NCI-H1048 (cell line): ENCODE measurements around the gene AMBP.
"Not testable (repeated sequence)": the region's sequence is repeated elsewhere in the genome, so short reads cannot be mapped to it uniquely, and the experiment has no call there.

Experiments used
- DNase-seq: peaks from one replicate; lab custom pipeline; 2025; lab: John Stamatoyannopoulos, UW

The AMBP gene

DNA sequence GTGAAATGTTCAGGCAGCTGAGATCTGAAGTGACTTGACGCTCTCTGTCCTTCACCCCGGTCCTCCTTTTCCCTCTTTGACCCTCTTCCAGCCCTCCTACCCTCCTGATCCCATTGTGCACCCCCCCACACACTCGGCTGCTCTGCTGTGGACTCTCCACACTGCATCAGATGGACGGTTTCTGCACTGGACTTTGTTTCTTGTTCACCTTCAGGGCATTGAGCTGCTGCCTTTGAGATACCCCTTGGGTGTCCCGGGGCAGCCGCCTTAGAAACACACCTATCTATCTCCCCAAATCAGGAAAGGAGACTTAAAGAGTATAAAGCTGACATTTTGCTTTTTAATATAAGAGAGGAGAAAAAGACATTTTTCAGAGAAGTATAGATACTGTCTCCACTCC lies 27.5 kb downstream of the AMBP start:
- no peak for DNase-seq

DNA sequence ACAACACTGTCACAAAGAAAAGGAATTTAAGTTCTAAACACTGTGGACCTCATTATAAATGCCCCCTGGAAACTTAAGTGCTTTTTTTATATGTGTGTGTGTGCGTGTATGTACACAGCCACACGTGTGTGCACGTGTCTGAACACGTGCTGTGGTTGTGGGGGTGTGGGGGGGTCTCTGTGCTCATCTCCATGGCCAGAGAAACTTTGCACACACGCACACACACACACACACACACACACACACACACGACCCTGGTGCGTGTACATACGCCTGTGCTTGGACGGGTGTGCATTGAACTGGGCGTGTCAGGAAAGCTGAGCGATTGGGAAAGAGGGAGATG lies 27.9 kb downstream of the AMBP start:
- no peak for DNase-seq

DNA sequence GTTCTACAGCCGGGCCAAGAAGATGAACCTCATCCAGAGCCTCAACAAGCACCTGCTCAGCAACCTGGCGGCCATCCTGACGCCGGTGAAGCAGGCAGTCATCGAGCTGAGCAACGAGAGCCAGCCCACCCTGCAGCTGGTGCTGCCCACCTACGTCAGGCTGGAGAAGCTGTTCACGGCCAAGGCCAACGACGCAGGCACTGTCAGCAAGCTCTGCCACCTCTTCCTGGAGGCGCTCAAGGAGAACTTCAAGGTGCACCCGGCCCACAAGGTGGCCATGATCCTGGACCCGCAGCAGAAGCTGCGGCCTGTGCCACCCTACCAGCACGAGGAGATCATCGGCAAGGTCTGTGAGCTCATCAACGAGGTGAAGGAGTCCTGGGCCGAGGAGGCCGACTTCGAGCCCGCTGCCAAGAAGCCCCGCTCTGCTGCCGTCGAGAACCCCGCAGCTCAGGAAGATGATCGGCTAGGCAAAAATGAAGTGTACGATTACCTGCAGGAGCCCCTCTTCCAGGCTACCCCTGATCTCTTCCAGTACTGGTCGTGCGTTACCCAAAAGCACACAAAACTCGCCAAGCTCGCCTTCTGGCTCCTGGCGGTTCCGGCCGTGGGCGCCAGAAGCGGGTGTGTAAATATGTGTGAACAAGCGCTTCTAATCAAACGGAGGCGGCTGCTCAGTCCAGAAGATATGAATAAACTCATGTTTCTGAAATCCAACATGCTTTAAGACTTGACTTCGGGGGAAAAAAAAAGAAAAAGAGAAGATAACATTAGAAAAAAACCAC lies 28.5 kb downstream of the AMBP start:
- no peak for DNase-seq

DNA sequence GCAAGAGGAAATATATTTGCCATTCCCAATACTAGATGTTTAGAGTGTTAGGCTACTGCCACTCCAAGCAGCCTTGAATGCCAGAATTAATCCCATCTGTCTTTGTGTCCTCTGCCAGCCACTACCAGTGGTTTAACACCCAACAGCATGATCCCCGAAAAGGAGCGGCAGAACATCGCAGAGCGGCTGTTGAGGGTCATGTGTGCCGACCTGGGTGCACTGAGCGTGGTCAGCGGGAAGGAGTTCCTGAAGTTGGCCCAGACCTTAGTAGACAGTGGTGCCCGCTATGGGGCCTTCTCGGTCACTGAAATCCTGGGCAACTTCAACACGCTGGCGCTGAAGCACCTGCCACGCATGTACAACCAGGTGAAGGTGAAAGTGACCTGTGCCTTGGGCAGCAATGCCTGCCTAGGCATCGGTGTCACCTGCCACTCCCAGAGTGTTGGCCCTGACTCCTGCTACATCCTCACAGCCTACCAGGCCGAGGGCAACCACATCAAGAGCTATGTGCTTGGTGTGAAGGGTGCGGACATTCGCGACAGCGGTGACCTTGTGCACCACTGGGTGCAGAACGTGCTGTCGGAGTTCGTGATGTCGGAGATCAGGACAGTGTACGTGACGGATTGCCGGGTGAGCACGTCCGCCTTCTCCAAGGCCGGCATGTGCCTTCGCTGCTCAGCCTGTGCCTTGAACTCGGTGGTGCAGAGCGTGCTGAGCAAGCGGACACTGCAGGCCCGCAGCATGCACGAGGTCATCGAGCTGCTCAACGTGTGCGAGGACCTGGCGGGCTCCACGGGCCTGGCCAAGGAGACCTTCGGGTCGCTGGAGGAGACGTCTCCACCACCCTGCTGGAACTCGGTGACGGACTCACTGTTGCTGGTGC lies 29.3 kb downstream of the AMBP start:
- DNase-seq = no peak

DNA sequence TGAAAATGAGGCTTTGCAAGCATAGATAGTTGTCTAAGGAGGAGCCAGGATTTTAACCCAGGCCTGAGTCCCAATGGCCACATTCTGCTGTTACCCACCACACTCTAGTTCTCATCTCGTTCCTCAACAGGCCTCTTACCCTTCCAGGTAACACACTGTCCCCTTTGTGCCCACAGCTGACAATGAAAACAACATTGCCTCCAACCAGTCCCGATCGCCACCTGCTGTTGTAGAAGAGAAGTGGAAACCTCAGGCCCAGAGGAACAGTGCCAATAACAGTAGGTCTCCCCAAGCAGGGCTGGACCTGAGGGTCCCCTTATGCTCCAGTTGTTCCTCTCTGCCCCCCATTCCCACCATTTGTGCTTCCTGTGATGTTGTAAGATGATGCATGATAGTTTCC lies 30.4 kb downstream of the AMBP start:
- DNase-seq = no peak

DNA sequence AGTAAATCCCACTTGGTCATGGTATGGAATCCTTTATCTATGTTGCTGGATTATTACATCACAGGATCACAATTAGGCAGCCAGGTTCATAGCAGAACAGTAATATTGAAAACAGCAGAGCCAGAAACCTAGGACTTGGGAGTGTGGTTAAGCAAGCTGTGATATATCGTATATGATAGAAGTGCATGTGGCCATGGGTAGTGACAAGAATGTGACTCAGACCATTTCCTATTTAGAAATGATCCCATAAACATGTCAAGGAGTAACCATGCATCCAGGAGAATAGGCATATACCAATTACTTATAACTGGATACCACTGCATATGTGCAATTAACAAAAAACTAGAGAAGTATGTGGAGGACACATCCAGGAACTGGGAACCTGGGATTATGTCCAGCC lies 31.2 kb downstream of the AMBP start:
- DNase-seq = no peak

DNA sequence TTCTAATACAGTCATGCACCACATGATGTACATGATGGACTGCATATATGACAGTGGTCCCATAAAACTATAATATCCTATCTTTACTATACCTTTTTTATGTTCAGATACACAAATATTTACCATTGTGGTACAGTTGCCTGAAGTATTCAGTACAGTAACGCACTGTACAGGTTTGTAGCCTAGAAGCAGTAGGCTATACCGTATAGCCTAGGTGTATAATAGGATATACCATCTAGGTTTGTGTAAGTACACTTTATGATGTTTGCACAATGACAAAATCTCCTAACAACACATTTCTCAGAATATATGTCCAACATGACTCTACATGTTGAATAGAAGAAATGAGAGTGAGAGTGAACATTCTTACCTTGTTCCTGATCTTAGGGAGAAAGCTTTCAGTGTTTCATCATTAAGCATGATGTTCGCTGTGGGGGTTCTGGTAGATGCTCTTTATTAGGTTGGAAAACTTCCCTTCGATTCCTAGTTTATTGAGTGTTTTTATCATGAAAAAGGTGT lies 31.8 kb downstream of the AMBP start:
- no peak for DNase-seq

DNA sequence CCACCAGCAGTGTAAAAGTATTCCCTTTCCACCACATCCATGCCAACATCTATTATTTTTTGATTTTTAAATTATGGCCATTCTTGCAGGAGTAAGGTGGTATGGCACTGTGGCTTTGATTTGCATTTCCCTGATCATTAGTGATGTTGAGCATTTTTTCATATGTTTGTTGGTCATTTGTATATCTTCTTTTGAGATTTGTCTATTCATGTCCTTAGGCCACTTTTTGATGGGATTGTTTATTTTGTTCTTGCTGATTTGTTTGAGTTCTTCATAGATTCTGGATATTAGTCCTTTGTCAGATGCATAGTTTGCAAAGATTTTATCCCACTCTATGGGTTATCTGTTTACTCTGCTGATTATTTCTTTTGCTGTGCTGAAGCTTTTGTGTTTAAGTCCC lies 34.4 kb downstream of the AMBP start:
- DNase-seq = not testable (repeated sequence)

DNA sequence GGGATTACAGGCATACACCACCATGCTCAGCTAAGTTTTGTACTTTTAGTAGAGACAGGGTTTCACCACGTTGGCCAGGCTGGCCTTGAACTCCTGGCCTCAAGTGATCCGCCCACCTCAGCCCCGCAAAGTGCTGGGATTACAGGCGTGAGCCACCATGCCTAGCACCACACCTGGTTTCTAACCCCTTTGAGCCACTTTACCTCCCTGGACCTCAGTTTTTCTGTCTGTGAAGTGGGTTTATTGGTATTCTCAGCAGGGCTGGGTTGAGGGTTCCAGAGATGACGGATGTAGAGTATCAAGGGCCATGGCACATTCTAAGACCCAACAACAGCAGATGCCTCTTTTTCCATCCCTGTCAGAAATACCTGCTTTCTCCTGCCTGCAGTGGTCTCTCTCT lies 38.6 kb downstream of the AMBP start:
- DNase-seq = no peak

DNA sequence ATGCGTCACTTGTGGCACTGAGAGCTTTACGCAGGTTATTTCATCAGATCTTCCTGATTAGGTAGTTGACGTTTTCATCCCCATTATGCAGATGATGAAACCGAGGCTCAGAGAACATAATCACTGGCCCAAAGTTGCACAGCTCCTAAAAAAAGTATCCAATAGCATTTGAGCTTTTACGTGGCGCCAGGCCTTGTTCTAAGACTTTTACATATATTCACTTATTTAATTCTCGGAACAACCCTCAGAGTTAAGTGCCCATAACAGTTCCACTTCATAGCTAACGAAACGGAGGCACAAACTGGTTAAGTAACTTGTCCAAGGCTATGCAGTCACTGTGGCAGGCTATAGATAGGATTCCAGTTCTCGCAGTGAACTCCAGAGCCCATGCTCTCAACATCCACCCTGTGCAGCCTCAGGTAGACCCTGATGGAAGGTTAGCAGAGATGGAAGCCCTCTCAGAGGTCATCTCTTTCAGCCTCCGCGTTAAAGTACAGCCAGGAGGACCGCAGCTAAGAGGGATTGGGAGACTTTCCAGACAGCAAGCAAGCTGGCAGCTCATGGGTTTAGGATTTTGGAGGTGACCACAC lies 39.3 kb downstream of the AMBP start:
- DNase-seq = no peak

DNA sequence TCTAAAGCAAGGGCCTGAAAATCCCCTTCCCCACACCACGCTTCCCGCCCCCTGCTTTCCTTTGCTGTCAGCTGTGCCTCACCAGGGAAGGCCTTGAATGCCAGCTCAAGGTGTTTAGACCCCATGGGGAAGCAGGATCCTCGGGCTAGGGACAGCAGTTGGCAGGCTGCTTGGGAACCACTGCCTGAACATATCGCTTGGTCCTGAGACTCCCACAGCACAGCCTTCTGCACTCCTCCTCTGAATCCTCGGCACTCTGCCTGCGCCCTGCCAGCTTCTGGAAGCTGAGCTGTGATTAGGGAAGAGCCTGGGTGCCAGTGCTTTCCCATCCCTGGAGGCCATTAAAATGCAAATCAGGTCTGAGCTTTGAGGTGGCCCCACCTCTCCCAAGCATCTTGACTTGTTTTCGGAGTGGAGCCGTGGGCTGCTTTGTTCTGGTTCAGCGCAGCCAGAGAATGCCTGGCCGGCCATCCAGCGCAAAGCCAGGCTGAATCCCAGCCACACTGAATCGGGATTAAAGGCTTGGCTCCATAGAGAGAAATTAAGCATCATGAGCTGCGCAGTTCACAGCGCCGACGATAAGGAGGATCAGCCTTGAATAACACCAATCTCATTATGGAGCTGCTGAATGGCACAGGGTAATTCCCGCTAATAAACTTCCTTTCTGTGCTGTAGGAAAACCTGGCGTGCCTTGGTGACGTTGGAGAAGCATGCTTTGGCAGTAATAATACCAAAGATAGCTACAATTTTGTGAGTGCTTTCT lies 40.0 kb downstream of the AMBP start:
- peak; percentile 23 for DNase-seq

DNA sequence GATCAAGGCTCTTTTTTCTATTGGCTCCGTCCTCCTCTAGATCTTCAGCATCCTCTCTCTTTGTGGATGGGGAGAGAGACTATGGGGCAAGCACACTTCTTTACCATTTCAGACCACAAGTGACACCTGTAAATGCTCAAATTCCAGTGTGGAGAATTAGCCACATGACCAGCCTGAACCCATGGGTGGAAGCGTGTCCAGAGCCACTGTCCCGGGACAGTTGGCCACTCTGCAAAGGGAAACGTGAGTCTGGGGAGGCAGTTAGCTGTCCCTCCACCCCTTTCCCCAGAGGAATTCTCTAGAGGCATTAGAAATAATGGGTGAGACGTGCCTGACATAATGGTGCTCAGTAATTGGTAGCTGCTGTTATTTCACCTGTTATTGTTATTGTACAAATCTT lies 40.9 kb downstream of the AMBP start:
- DNase-seq = no peak

DNA sequence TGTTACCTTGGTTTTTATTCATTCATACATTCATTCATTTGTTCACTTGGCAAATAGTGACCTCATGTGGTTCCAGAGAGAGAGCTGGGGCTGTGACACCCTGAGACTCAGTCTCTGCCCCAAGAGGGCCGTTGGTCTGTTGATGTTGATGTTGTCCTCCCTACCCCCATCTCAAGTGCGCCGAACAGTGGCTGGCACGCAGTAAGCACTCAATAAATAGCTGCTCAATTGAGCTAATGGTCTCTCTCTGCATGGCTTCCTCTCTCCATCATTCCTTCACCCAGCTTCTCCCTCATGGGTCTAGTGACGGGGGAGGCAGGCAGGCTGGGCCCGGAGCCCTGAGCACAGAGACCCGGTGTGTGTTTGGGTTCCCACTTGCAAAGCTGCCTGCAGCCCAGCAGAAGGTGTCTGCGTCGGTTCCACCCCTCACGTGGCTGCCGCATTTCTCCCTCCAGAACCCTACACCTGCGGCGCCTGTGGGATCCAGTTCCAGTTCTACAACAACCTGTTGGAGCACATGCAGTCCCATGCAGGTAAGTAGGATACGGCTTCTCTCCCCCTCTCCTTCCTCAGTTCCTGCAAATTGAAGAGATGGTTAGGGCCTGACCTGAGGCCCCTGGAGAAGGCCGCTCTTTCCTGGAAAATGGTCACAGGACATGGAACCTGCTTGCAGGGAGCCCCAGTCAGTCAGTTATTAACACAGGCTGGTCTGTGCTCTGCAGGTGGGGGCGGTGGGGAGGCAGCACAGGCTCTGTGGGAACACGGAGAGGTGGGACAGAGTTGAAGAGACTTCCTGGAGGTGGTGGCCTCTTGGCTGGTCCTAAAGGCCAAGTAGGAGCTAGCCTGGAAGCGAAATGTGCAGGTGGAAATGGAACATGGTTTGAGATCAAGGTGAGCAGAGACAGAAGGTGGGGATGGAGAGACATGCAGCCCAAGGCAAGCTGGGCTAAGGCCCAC lies 42.0 kb downstream of the AMBP start:
- no peak for DNase-seq

DNA sequence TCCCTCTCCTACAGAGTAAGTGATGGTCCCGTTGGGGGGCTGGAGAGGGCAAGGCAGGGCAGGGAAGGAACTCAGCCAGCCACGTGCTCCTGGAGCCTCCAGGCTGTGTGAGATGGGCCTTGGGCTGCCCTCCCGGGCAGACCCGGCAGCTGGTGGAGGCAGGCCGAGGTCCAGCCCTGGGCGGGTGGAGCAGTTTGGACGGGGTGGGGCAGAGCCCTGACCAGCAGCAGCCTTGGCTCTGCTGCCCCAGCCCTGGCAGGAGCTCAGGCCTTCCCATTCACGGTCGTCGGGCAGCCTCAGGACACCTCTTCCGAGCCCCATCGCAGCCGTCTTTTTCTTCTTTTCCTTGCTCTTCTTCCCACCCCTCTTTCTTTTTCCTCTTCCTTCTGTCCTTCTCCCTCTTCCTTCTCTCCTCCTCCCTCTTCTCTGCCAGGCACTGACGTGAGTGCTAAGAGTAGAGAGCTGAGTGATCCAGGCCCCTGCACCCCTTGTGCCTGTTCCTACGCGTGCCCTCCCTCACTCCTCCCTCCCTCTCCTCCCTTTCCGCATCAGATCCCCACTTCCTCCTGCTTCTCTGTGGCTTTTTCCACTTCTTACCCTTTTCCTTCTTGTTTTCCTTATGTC lies 42.8 kb downstream of the AMBP start:
- no peak for DNase-seq

DNA sequence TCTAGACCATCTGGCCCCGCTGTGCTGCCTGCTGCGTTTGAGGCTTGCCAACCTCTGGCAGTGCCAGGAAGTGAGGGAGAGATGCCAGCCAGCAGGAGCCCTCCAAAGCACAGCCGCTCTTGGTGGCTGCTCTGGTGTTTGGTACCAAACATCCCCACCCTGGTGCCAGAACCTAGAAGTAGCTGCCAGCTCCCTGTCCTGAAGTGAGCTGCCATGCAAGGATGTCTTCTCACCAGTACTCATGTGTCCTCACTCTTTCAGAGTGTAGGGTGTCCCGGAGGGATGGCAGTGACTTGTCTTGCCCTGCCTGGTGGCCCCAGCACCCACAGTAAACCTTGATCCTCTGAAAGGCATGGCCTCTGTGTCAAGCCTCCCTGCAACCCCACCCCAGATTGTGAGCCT lies 43.4 kb downstream of the AMBP start:
- DNase-seq = no peak

DNA sequence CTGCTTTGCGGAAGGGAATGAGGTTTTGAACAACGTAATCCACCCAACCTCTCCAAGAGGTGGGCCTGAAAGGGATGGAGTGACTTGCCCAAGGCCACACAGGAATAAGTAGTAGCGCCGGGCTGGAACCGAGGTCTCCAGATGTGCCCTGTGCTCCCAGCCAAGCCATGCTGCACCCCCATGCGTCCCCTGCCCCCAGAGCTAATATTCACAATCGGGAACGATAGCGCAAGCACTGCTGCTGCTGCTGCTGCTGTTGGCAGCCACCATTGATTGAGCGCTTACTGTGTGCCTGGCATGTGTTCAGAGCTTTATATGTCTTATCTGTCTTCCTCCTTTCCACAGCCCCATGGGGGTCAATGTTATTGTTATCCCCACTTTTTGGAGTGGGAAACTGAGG lies 43.9 kb downstream of the AMBP start:
- DNase-seq = no peak

DNA sequence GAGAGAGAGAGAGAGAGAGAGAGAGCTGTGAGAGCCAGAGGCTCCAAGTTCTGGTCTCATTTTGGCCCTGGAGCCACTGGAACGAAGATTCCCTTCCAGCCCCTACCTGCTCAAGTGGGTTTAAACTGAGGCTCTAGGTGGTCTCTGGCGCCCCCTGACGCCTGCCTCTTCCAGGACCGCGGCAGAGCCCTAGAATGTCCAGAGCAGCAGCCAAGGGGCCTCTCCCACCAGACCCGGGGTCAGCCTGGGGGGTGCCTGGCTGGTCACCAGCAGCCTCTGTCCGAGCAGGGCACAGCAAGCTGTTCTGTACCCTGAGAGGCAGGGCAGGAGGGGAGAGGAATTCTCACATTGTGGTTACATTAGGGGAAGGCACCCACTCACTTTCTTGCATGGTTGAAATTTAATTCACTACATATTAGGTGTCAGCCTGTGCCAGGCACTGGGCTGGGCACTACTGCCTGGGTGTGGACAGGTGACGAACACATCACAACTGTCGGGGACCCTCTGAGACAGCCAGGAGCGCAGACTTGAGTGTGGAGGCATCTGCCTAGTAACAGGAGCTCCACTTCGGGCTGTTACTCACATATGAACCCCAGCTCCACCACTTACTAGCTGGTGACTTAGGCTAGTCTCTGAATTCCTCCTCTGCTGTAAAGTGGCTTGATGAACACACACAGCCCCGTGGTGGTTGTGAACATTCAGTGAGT lies 44.5 kb downstream of the AMBP start:
- no peak for DNase-seq

DNA sequence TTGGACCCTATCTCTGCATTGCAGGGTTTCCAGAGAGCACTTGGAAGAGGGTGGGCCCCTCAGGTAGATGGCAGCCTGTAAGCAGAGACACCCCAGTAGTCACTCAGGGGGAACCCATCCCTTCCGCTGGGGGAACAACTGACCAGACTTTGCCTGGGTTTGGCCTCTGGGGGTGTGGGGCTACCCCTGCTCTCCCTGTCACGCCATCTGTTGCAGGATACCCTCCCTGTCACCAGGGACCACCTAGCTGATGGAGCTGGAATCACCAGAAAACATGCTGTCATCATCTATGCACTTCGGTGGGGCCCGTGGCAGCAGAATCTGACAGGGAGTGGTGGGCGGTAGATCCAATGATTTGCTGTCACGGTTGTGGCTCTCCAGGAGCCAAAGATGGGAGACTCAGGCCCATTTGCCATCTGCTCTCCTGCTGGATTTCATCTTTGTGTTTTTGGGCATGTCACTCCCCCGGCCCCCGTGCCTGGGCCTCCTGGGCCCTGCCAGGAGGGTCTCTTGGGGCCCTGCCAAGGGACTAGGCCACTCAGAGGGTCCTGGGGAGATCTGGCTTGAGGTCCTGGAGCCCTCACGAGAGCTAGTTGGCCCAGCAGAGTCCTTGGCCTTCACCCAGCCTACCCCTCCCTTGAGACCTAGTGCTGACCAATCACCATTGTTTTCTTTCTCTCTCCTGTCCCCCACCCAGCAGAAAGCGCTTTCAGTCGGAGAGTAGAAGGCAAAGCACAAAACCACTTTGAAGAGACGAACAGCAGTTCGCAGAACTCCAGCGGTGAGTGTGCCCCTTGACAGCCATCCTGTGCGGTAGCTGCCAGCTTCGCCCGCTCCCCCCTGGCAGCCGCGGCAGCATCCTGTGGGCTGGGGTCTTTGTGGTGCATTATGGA lies 45.9 kb downstream of the AMBP start:
- DNase-seq = no peak
